OCI-LY1 (cell line): ENCODE data around the gene THAP6.

Experiments
- H2AFZ ChIP-seq: fragments of 200-600 bp; sonication (generic), shearing (Covaris generic); 2 replicates; pipeline ENCODE4 v1.6.0; 2014; ENCODE audit warnings: antibody characterized with exemption, mild to moderate bottlenecking, low read length
- H3F3A ChIP-seq: fragments of 200-600 bp; sonication (generic), shearing (Covaris generic); 2 replicates; pipeline ENCODE4 v1.6.0; 2014; ENCODE audit warnings: mild to moderate bottlenecking, antibody characterized with exemption, low read length, moderate library complexity; ENCODE audit not compliant: insufficient read depth
- H3K27ac ChIP-seq: fragments of 200-600 bp; sonication (generic); 2 replicates; pipeline ENCODE4 v1.5.1; 2014; ENCODE audit warnings: low read length, mixed run types, mild to moderate bottlenecking, low read depth; ENCODE audit not compliant: poor library complexity, severe bottlenecking
- H3K27me3 ChIP-seq: fragments of 200-600 bp; sonication (generic); 2 replicates; pipeline ENCODE4 v1.6.0; 2014; ENCODE audit warnings: antibody characterized with exemption, mild to moderate bottlenecking, low read length, moderate library complexity; ENCODE audit not compliant: insufficient read depth
- H3K36me3 ChIP-seq: fragments of 200-600 bp; sonication (generic); 2 replicates; pipeline ENCODE4 v1.6.1; 2014; ENCODE audit warnings: mild to moderate bottlenecking, antibody characterized with exemption, low read length, moderate library complexity, mixed read lengths; ENCODE audit not compliant: insufficient read depth
- H3K4me1 ChIP-seq: fragments of 200-600 bp; sonication (generic); 2 replicates; pipeline ENCODE4 v1.5.1; 2014; ENCODE audit warnings: mild to moderate bottlenecking, low read length, moderate library complexity; ENCODE audit not compliant: insufficient read depth, severe bottlenecking
- H3K4me2 ChIP-seq: fragments of 200-600 bp; sonication (generic), shearing (Covaris generic); 2 replicates; pipeline ENCODE4 v1.6.1; 2014; ENCODE audit warnings: low read length
- H3K4me3 ChIP-seq: fragments of 200-600 bp; sonication (generic); 2 replicates; pipeline ENCODE4 v1.5.1; 2014; ENCODE audit warnings: low read length, low read depth, mild to moderate bottlenecking, mixed read lengths; ENCODE audit not compliant: poor library complexity, severe bottlenecking
- H3K79me2 ChIP-seq: fragments of 200-600 bp; shearing (Covaris generic); 2 replicates; pipeline ENCODE4 v1.6.1; 2016; ENCODE audit warnings: mixed run types, low read length, mixed read lengths; ENCODE audit not compliant: insufficient read depth
- H3K9ac ChIP-seq: fragments of 200-600 bp; sonication (generic), shearing (Covaris generic); 2 replicates; pipeline ENCODE4 v1.6.1; 2014; ENCODE audit warnings: mild to moderate bottlenecking, low read length, mixed read lengths
- H3K9me2 ChIP-seq: fragments of 200-600 bp; sonication (generic), shearing (Covaris generic); 2 replicates; pipeline ENCODE4 v1.6.1; 2014; ENCODE audit warnings: low read depth, mild to moderate bottlenecking, low read length, mixed read lengths
- H3K9me3 ChIP-seq: fragments of 200-600 bp; shearing (Covaris generic); 2 replicates; pipeline ENCODE4 v1.6.1; 2014; ENCODE audit warnings: low read length, mixed read lengths
- H4K20me1 ChIP-seq: fragments of 200-600 bp; sonication (generic), shearing (Covaris generic); 2 replicates; pipeline ENCODE4 v1.6.0; 2016; ENCODE audit warnings: mild to moderate bottlenecking, low read length; ENCODE audit not compliant: insufficient read depth
- CTCF ChIP-seq: fragments of 200-600 bp; sonication (generic), shearing (Covaris generic); IDR thresholded peaks from 2 replicates; pipeline ENCODE4 v1.5.1; 2017; ENCODE audit warnings: mild to moderate bottlenecking, antibody characterized with exemption, low read length, moderate library complexity, mixed read lengths
- EZH2 ChIP-seq: fragments of 200-600 bp; sonication (generic), shearing (Covaris generic); IDR thresholded peaks from 2 replicates; pipeline ENCODE4 v1.8.0; 2017; ENCODE audit warnings: borderline replicate concordance, mixed run types, mild to moderate bottlenecking, antibody characterized with exemption, low read length, moderate library complexity, mixed read lengths

The THAP6 gene

GRCh38 chr4:75555294-75556164 is 41.3 kb downstream of the THAP6 start, which contains the start of gene ODAPH:
ODAPH (plus strand) TSS chr4:75556066; CDS start chr4:75556083, 17 bp downstream.
- Histone ChIP-seq H3K36me3 (no peaks in the 10 kb centered on the region), H3K4me1 (peaks cover 34% of the 10 kb centered on the region), H3K4me3 (peak within 1 kb of the TSS; percentile 48), H3K27me3 (no peaks in the 10 kb centered on the region), H3K9ac (peak within 1 kb of the TSS; percentile 44; the same call in 1 of the 2 replicates), H3K27ac (peak within 1 kb of the TSS; percentile 64), H3K9me2 (no peaks in the 10 kb centered on the region), H3K9me3 (no peaks in the 10 kb centered on the region), H2AFZ (peak within 1 kb of the TSS; percentile 76), H3K4me2 (peak within 1 kb of the TSS; percentile 60), H3F3A (no peaks in the 10 kb centered on the region), H3K79me2 (no peaks in the 10 kb centered on the region), H4K20me1 (no peaks in the 10 kb centered on the region)
- TF ChIP-seq CTCF (no peak), EZH2 (no peak)

GRCh38 chr4:75557696-75558095 is 43.4 kb downstream of the THAP6 start:
- Histone ChIP-seq H3K4me3 (peak overlapping the region; percentile 14), H3K36me3 (no peaks in the 10 kb centered on the region), H3K9me2 (no peaks in the 10 kb centered on the region), H3K9me3 (no peaks in the 10 kb centered on the region), H3K79me2 (no peaks in the 10 kb centered on the region), H3F3A (no peaks in the 10 kb centered on the region), H4K20me1 (no peaks in the 10 kb centered on the region), H3K27me3 (no peaks in the 10 kb centered on the region), H2AFZ (no peak overlapping the region), H3K27ac (no peak overlapping the region), H3K9ac (no peak overlapping the region), H3K4me1 (peaks cover 34% of the 10 kb centered on the region), H3K4me2 (peak overlapping the region; percentile 60)
- TF ChIP-seq CTCF = no peak
- no peak for TF ChIP-seq EZH2

- Histone ChIP-seq H3K4me2 (no peak overlapping the region), H3K9me2 (no peaks in the 10 kb centered on the region), H3K79me2 (no peaks in the 10 kb centered on the region), H3K9me3 (no peaks in the 10 kb centered on the region), H3K36me3 (no peaks in the 10 kb centered on the region), H2AFZ (no peak overlapping the region), H3K27ac (no peak overlapping the region), H3K4me1 (peaks cover 15% of the 10 kb centered on the region), H3K27me3 (no peaks in the 10 kb centered on the region), H3F3A (no peaks in the 10 kb centered on the region), H4K20me1 (no peaks in the 10 kb centered on the region), H3K9ac (no peak overlapping the region), H3K4me3 (no peak overlapping the region)
- no peak for TF ChIP-seq EZH2
- no peak for TF ChIP-seq CTCF
Measured at GRCh38 chr4:75561789-75562188, 47.5 kb downstream of the THAP6 start.
